HG02970 (cell line): ENCODE results near the gene ACAD10.
"Not testable (repeated sequence)": the region's sequence is repeated elsewhere in the genome, so short reads cannot be mapped to it uniquely, and the experiment has no call there.

ENCODE experiments used
- ATAC-seq: cut with Tn5 transposase; IDR thresholded peaks from one replicate; pipeline ENCODE4 v1.9.1; 2021; ENCODE audit warnings: mild to moderate bottlenecking, moderate library complexity, moderate number of reproducible peaks; ENCODE audit not compliant: unreplicated experiment, low FRiP score

Gene ACAD10

DNA sequence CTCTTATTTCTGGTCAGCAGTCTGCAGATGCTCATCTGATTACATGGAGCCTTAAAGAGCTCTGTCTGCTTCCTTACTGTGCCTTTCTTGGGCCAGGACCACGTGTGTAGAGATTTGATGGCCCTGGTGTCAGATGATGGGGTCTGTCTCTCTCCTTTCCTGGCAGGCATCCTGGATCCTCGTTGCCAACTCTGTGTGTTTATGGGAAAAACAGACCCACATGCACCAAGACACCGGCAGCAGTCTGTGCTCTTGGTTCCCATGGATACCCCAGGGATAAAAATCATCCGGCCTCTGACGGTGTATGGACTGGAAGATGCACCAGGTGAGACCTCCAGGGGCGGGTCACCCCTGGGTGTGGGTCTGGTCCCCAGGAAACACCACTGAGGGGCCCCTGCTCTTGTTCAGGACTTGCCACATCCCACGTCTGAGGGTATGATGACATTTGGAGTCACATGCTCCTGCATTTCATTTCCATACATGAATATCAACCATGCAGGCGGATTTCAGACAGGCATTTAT lies 62.4 kb downstream of the ACAD10 start:
- ATAC-seq = no peak

GRCh38 chr12:111748867-111749266 lies 63.0 kb downstream of the ACAD10 start:
- ATAC-seq = no peak

DNA sequence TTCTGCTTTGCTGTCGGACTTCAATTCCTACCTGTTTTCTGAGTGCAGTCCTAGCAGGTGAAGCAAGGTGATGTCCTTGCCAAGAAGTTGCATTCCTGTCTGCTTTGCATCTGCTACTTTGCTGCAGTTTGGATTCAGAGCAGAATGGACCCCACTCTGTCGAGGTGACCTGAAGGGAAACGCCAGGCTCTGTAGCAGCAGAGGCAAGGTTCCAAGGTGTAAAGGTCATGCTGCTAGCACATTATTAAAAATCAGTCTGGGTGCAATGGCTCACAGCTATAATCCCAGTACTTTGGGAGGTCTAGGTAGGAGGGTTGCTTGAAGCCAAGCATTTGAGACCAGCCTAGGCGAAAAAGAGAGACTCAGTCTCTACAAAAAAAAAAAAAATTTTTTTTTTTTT lies 63.5 kb downstream of the ACAD10 start:
- ATAC-seq = no peak

GRCh38 chr12:111753144-111753881 lies 67.5 kb downstream of the ACAD10 start:
- no peak for ATAC-seq

DNA sequence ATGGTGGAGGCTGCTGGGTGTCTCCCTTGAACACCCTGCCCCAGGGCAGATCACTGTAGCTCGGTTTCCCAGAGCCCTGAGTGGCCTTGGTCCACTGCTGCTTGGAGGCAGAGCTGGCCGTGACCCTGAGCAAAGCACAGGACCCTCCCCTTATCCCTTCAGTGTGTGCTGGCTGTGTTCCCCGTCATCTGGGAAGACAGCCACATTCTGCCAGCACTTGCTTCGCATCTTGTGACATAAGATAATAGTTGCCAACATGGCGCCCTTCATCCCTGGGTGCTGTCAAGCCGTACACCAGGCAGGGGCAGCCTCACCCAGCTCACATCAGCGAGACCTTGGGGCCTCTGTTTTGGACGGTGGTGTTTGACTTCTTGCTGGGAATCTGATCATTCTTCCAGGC lies 68.8 kb downstream of the ACAD10 start:
- no peak for ATAC-seq

GRCh38 chr12:111756196-111756595 lies 70.3 kb downstream of the ACAD10 start:
- no peak for ATAC-seq

DNA sequence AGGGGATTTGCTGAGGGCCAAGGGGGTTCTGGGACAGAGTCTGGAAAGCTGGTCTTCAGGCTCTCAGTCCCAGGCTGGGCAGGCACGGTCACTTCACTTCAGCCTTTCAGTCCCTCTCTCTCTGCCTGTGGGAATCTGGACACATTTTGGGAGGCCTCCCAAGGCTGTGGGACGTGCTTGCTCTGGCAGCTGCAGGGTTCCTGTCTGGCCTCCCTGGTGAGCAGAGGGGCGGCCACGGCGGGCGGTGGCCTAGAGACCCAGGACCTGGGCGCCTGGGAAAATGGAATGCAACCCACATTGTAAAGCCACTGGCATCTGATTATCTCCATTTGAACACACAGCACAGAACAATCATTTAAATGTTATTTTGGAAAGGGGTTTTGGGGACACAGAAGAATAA lies 70.8 kb downstream of the ACAD10 start:
- no peak for ATAC-seq

GRCh38 chr12:111757361-111758119 lies 71.7 kb downstream of the ACAD10 start:
- ATAC-seq = no peak

DNA sequence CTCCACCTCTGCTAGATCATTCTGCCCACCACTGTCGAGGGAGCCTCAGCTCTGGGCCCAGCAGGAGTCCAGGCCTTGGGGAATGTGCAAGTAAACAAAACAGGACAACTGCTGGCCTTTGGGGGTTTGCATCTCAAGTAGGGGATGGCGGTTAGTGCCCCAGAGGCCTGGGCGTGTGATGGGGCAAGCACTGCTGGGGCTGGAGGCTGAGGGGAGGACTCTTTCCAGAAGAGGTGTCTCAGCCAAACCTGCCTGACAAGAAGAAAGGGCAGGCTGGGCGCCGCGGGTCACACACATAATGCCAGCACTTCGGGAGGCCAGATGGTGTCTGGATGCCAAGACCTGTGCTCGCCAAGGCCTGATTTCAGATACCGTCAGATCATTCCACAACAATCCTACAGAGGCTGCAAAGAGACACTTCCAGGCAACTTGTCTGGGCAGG lies 72.3 kb downstream of the ACAD10 start:
- ATAC-seq = no peak

DNA sequence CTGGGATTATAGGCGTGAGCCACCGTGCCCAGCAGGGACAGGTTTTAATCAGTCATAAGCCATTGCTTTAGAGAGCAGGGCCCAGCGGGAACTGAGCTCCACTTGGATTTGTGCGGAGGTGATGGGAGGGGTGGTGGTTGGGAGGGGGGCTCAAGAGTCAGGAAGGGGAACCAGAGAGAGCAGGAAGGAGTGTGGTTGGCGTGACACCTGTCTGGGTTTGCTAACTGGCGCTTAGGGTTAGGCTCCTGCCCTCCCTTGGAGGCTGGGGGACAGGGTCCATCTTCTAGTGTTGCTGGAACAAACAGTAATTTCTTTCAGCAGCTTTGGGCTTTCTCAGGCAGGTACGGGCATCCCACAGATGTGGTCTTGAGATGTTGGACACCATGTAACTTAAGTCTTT lies 73.4 kb downstream of the ACAD10 start:
- no peak for ATAC-seq

- no peak for ATAC-seq
These were observed 74.1 kb downstream of the ACAD10 start for GRCh38 chr12:111759991-111760390.

DNA sequence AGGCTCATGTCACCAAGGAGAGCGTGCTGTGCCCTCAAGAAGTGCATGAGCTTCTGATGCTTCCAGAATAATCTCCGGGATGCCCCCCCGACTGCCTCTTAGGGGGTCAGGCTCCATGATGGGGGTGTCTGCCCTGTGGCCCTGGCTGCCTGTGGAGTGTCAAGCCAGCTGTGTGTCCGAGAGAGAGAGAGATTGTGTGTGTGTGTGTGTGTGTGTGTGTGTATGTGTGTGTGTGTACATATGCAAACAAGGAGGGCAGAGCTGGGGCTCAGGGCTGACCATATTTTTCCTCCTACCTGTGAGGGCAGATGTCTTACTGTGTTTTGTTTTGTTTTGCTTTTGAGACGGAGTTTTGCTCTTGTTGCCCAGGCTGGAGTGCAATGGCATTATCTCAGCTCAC lies 75.2 kb downstream of the ACAD10 start:
- no peak for ATAC-seq

DNA sequence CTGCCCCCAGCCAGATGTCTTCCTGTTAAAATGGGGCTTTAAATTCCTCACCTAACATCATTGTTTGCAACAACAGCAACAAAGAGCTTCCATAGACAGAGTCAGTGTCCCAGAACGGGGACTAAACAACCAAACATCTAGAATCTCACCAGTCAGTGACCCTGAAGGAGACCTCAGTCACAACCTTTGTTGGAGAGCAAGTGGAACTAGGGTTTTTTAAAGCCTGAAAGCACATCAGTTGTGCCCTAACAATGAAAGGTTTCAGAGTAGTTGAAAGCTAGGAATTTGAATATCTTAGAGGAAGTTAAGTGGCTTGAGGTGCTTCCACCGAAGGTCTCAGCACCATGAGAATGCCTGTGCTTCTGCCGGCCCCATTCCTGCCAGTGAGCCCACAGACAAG lies 75.9 kb downstream of the ACAD10 start:
- no peak for ATAC-seq

DNA sequence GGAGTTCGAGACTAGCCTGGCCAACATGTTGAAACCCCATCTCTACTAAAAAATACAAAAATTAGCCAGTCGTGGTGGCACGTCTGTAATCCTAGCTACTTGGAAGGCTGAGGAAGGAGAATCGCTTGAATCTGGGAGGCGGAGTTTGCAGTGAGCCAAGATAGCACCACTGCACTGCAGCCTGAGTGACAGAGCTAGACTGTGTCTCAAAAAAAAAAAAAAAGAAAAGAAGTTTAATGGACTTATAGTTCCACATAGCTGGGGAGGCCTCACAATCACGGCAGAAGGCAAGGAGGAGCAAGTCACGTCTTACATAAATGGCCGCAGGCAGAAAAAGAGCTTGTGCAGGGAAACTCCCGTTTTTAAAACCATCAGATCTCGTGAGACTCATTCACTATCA lies 77.7 kb downstream of the ACAD10 start:
- ATAC-seq = not testable (repeated sequence)

DNA sequence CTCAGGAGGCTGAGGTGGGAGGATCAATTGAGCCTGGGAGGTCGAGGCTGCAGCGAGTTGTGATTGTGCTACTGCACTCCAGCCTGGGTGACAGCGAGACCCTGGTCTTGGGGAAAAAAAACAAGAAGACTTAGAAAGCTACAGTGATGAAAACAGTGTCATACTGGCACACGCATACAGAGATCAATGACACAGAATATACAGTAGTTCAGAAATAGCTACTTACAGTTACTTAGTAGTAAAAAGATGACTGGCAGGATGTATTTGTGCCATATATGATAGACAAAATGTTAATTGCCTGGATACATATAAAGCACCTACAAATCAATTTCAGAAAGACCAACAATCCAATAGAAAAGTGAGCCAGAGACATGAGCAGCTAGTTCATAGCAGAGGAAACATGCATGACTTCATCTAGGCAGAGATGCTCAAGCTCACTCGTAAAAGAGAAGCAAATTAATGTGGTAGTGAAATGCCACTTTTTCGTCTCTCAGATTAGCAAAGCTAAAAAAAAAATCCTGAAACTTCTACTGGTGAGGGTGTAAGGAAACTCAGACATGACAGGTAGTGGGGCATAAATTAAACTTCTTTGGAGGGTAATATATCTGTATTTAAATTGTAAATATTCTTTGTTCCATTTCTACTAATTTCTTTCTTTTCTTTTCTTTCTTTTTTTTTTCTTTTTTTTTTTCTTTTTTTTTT lies 78.4 kb downstream of the ACAD10 start:
- no peak for ATAC-seq

- peak; percentile 44 for ATAC-seq
These were observed 80.9 kb downstream of the ACAD10 start, which contains the start of gene ALDH2 for GRCh38 chr12:111766608-111767361. Gene ALDH2, plus strand, starts transcription at chr12:111766933. Its CDS starts 50 bp downstream, at chr12:111766983.

GRCh38 chr12:111767362-111768158 lies 81.7 kb downstream of the ACAD10 start:
- ATAC-seq = no peak

DNA sequence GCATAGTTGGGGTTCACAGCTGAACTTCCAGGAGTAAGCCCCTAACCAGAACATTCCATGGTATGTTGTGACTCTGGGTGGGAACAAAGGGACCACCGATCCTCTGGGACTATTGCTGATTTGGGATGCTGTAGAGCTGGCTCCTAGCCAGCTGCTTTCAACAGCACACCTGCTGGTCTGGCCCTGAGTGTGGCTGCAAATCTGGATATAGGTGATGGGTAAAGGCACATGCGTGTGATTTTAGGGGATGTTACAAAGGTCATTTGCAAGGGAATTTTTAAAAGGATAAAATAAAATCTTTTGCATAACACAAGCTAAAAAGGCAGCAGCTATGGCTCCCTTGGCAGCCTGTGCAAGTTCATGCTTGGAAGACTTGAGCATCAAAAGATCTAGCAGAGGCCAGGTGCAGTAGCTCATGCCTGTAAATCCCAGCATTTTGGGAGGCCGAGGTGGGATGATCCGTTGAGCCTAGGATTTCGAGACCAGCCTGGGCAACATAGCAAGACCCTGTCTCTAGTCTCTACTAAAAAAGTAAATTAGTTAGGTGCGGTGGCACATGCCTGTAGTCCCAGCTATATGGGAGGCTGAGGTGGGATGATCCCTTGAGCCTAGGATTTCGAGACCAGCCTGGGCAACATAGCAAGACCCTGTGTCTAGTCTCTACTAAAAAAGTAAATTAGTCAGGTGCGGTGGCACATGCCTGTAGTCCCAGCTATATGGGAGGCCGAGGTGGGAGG lies 82.5 kb downstream of the ACAD10 start:
- ATAC-seq = no peak

- ATAC-seq = no peak
These were observed 83.7 kb downstream of the ACAD10 start for GRCh38 chr12:111769599-111769998.
